Activated B cell treated with CpG ODN at 0.5 μM for 24 hours (primary cell): ENCODE measurements around the gene FES. TPM values are rescaled to one million over a fixed set of nuclear protein-coding genes. Genes with fewer than 3 reads are reported as not detected.

Experiments used
- ATAC-seq: fragments of 200-7000 bp; cut with Tn5 transposase; one replicate; pipeline ENCODE4 v1.10.0; 2021; ENCODE audit warnings: low read depth, mild to moderate bottlenecking, moderate library complexity
- CTCF ChIA-PET: fragments of 350-600 bp; sonication (Branson Sonifier 250); formaldehyde crosslinking; loops from one replicate; lab custom pipeline; 2021; ENCODE audit warnings: antibody characterized with exemption; lab: Charles Lee
- POLR2A ChIA-PET: fragments of 350-600 bp; sonication (Branson Sonifier 250); formaldehyde crosslinking; loops from one replicate; lab custom pipeline; 2021; ENCODE audit warnings: antibody characterized with exemption; lab: Charles Lee
- DNase-seq: peaks from one replicate; pipeline ENCODE4 v3.0.0; 2022
- H3K27ac Mint-ChIP-seq: one replicate; pipeline ENCODE4 v1.8.0; 2020; ENCODE audit warnings: mixed read lengths
- H3K27me3 Mint-ChIP-seq: one replicate; pipeline ENCODE4 v1.8.0; 2021; ENCODE audit warnings: mixed read lengths
- H3K36me3 Mint-ChIP-seq: one replicate; pipeline ENCODE4 v1.8.0; 2021; ENCODE audit warnings: low read depth, mixed read lengths
- H3K4me1 Mint-ChIP-seq: one replicate; pipeline ENCODE4 v1.8.0; 2021; ENCODE audit warnings: mixed read lengths
- H3K4me3 Mint-ChIP-seq: one replicate; pipeline ENCODE4 v1.8.0; 2020; ENCODE audit warnings: mild to moderate bottlenecking, mixed read lengths
- H3K9me3 Mint-ChIP-seq: one replicate; pipeline ENCODE4 v1.8.0; 2020; ENCODE audit warnings: mixed read lengths
- CTCF ChIP-seq: fragments of 200-600 bp; IDR thresholded peaks from one replicate; pipeline ENCODE4 v1.8.0; 2022; ENCODE audit warnings: antibody characterized with exemption, mild to moderate bottlenecking
- intact Hi-C: fragments of 100-400 bp; cut with micrococcal nuclease; formaldehyde crosslinking; loops from one replicate; pipeline ENCODE4 v1.15.1; 2024
- total RNA-seq: library from RNA; stranded (reverse); gene quantifications from 2 replicates; pipeline ENCODE4 v1.2.3, GENCODE V29; 2022

FES gene
- total RNA-seq, 1 donor from 2014 or later: 27.4 TPM

- intact Hi-C loops: no loop called here
- no peak for TF ChIP-seq CTCF
- no peak for DNase-seq
- Mint-ChIP-seq H3K4me1 (peaks cover 42% of the 10 kb centered on the region), H3K36me3 (peaks cover 3% of the 10 kb centered on the region), H3K27ac (no peak overlapping the region), H3K27me3 (no peaks in the 10 kb centered on the region), H3K4me3 (no peak overlapping the region), H3K9me3 (no peaks in the 10 kb centered on the region)
- no peak for ATAC-seq
- ChIA-PET POLR2A (no interaction called here), CTCF (interaction anchor here (1.2 kb wide), 1 partner anchor 28 kb away, joined by 3 read pairs; no protein-coding TSS in a partner anchor)
These were observed 17.5 kb upstream of the FES start for GRCh38 chr15:90866800-90867199.

GRCh38 chr15:90868261-90868689, 16.0 kb upstream of the FES start, which contains the start of gene FURIN:
FURIN (plus strand) TSS chr15:90868588; CDS start chr15:90875741, 7,153 bp downstream.
- H3K27ac Mint-ChIP-seq: peak within 1 kb of the TSS; percentile 68
- DNase-seq (no peak), ATAC-seq (no peak)
- H3K4me3 Mint-ChIP-seq: peak within 1 kb of the TSS; percentile 19
- CTCF ChIA-PET: no interaction called here
- peaks cover 3% of the 10 kb centered on the region for H3K36me3 Mint-ChIP-seq
- POLR2A ChIA-PET: interaction anchor here (0.6 to 4.6 kb wide), 6 partner anchors 10 to 399 kb away, joined by 3 to 20 read pairs (median 4); partner anchors contain the start of gene MAN2A2
- H3K4me1 Mint-ChIP-seq: peaks cover 50% of the 10 kb centered on the region
- H3K27me3 Mint-ChIP-seq: no peaks in the 10 kb centered on the region
- intact Hi-C loops: no loop called here
- no peak for TF ChIP-seq CTCF
- H3K9me3 Mint-ChIP-seq: no peaks in the 10 kb centered on the region

- H3K4me1 Mint-ChIP-seq: peaks cover 43% of the 10 kb centered on the region
- DNase-seq (no peak), ATAC-seq (no peak)
- ChIA-PET CTCF (no interaction called here), POLR2A (interaction anchor here (1.1 to 4.6 kb wide), 4 partner anchors 11 to 34 kb away, joined by 3 to 35 read pairs (median 13); partner anchors contain the start of gene MAN2A2)
- H3K27ac Mint-ChIP-seq: peak overlapping the region; percentile 59
- H3K4me3 Mint-ChIP-seq: peak overlapping the region; percentile 19
- H3K9me3 Mint-ChIP-seq: no peaks in the 10 kb centered on the region
- intact Hi-C loops: loop anchor here (1.0 kb wide), 1 partner anchor 16 kb away; no protein-coding TSS in a partner anchor
- H3K27me3 Mint-ChIP-seq: no peaks in the 10 kb centered on the region
- TF ChIP-seq CTCF: no peak
- peaks cover 3% of the 10 kb centered on the region for H3K36me3 Mint-ChIP-seq
These were observed 15.2 kb upstream of the FES start for GRCh38 chr15:90869140-90869541.

- TF ChIP-seq CTCF: no peak
- CTCF ChIA-PET: no interaction called here
- H3K4me3 Mint-ChIP-seq: peak overlapping the region; percentile 90
These were observed 14.5 kb upstream of the FES start for GRCh38 chr15:90869601-90870353.

More at GRCh38 chr15:90869601-90870353, 14.5 kb upstream of the FES start:
- POLR2A ChIA-PET: interaction anchor here (1.1 to 4.6 kb wide), 10 partner anchors 15 to 62 kb away, joined by 3 to 35 read pairs (median 6); partner anchors contain the start of genes FES and MAN2A2
- intact Hi-C loops: loop anchor here (1.0 to 5.0 kb wide), 3 partner anchors 16 to 152 kb away; partner anchors contain the start of gene BLM
- DNase-seq (no peak), ATAC-seq (peak; percentile 47)
- Mint-ChIP-seq H3K9me3 (no peaks in the 10 kb centered on the region), H3K27me3 (no peaks in the 10 kb centered on the region), H3K27ac (peak overlapping the region; percentile 59), H3K4me1 (peaks cover 43% of the 10 kb centered on the region), H3K36me3 (peaks cover 3% of the 10 kb centered on the region)
